Caki2 (cell line): Measurements from ENCODE around the gene SYT3. TPM values are rescaled to one million over a fixed set of nuclear protein-coding genes. Genes with fewer than 3 reads are reported as not detected.

Experiments used
- DNase-seq: peaks from one replicate; pipeline ENCODE4 v3.0.0-alpha.2; 2015; ENCODE audit warnings: low read depth
- in situ Hi-C: cut with HindIII; loops from 2 replicates; pipeline ENCODE4 v1.10.0; 2016; ENCODE audit warnings: low sequenced_read_pairs, low pct_unique_long_range_greater_than_20kb, mixed read lengths
- total RNA-seq: library from RNA; depleted of rRNA; stranded (reverse); fragments of >200 nt; shearing (Covaris generic); gene quantifications from 2 replicates; pipeline ENCODE4 v1.2.3, GENCODE V29; 2014; ENCODE audit warnings: low replicate concordance; rRNA removed

Gene SYT3
- total RNA-seq, 1 experiment from 2014 or later = 0.14 TPM

DNA sequence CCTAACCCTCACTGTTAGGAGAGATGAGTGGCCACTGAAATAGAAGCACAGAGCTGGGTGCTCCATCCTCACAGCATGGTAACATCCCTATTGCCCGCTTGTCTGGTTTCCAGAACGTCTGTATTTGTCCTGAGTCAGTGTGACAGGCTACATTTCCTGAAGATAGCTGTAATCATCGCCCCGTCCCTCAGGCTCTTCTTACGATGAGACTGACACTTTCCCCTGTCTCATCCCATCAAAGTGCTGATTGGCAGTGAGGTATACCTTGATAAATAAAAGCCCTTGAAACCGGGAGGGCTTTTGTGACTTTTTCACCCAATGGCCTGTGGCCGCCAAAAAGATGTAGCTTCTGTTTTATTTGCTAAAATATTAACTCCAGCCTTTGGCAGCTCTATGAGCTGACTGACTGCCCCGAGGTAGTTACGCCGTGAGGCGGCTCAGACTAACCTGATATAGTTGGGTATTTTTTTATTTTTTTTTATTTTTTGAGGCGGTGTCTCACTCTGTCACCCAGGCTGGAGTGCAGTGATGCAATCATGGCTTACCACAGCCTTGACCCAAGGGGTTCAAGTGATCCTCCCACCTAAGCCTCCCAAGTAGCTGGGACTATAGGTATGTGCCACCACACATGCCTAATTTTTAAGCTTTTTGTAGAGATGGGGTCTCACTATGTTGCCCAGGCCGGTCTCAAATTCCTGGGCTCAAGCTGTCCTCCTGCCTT is 65.8 kb downstream of the SYT3 start:
- DNase-seq = no peak
- in situ Hi-C loops = no loop called here

Other genes with a start within 250 kb of the SYT3 start
- not detected in 2 replicates for gene SPIB, start 220.9 kb downstream of the SYT3 start, total RNA-seq
- not detected in 2 replicates for gene MYBPC2, start 207.0 kb downstream of the SYT3 start, total RNA-seq
- 152 and 192 TPM in 2 replicates for gene EMC10, start 163.4 kb downstream of the SYT3 start, total RNA-seq
- gene GARIN5A, start 163.0 kb downstream of the SYT3 start, total RNA-seq = 0.43 TPM in 1 of 2 replicates, not detected in the other
- gene JOSD2, start 128.7 kb downstream of the SYT3 start, total RNA-seq = 34.4 and 59.0 TPM in 2 replicates
- gene ASPDH, start 126.0 kb downstream of the SYT3 start, total RNA-seq = not detected in 2 replicates
- 5.0 and 8.7 TPM in 2 replicates for gene LRRC4B, start 71.4 kb downstream of the SYT3 start, total RNA-seq
- gene C19orf81, start 9.6 kb upstream of the SYT3 start, total RNA-seq = 13.5 and 20.4 TPM in 2 replicates
- not detected in 2 replicates for gene SHANK1, start 79.9 kb upstream of the SYT3 start, total RNA-seq
- gene CLEC11A, start 83.5 kb upstream of the SYT3 start, total RNA-seq = 2.0 and 6.1 TPM in 2 replicates
- not detected in 2 replicates for gene GPR32, start 130.6 kb upstream of the SYT3 start, total RNA-seq
- not detected in 2 replicates for gene ACP4, start 150.5 kb upstream of the SYT3 start, total RNA-seq
- gene KLK1, start 183.9 kb upstream of the SYT3 start, total RNA-seq = not detected in 2 replicates
- not detected in 2 replicates for gene KLK15, start 193.7 kb upstream of the SYT3 start, total RNA-seq
- gene KLK3, start 215.0 kb upstream of the SYT3 start, total RNA-seq = not detected in 2 replicates
- gene KLK2, start 233.6 kb upstream of the SYT3 start, total RNA-seq = not detected in 2 replicates